ENCODE data around the gene TSPEAR. TPM values are rescaled to one million over a fixed set of nuclear protein-coding genes. Genes with fewer than 3 reads are reported as not detected.

TSPEAR gene
- total and polyA plus RNA-seq, 9 of the 15 experiments (the other 6 are each of a cell fraction or from before 2014, with no cell fraction given) = not detected

DNA sequence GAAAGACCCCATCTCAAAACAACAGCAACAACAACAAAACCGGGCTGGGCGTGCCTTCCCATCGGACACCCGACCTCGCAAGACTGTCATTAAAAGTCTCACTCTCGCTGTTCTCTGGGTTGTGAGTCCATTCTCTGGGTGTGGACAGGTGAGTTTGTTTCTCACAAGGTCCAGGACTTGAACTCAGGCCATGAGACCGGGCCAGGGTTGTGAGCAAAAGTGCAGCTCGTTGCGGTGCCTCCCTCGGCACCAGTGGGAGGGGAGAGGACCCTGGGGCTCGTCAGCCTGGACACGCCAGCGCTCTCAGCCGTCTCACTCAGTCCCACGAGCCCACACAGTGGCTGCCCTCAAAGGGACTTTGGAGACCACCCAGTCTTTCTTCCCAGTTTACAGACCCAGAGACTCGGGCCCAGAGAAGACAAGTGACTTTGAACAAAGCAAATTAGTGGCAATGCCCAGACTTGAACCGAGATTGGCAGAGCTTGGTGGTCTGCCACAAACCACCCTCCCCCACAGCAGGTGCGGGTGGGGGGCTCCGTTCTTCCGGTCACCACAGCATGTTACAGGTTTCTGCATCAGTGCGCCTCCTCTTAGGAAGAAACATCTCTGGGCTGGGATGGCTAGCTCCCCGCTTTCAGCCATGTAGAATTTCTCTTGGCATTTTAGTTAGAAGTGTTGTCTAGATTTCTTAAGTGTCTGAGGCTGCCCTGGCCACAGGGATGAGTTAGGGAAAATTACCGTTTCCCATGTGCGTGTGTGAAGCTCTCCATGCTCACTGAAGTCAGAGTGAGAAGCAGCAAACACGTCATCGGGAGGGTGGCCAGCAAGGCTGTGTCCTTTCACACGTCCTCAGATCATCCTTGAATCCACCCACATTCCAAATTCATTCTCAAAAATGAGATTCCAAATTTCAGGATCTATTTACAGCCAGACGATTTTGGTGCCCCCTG is 227.8 kb downstream of the TSPEAR start:
- Histone ChIP-seq H3K27ac (ENCODE audit: extremely low read depth, low read depth, low read length) (no peak overlapping the region), H3K4me1 (replicated peaks in 1 of 2; ENCODE audit: control insufficient read depth in 2 of 2, insufficient read depth in 2 of 2, low read length in 2 of 2) (peaks cover 0 to 16% of the 10 kb centered on the region in 2 experiments; a peak in 3 of 5 replicates), H3K9me1 (ENCODE audit: control insufficient read depth, insufficient read depth, low read length) (no peaks in the 10 kb centered on the region), H3K36me3 (ENCODE audit: control insufficient read depth, insufficient read depth, low read length) (no peaks in the 10 kb centered on the region), H2AFZ (ENCODE audit: low read depth, low read length) (no peak overlapping the region), H3K79me2 (ENCODE audit: control insufficient read depth, insufficient read depth, low read length) (no peaks in the 10 kb centered on the region), H3K9me3 (replicated peaks; ENCODE audit: control insufficient read depth, insufficient read depth, low read depth, low read length) (no peaks in the 10 kb centered on the region), H3K9ac (ENCODE audit: insufficient read depth in 1 of 2, low read depth in 2 of 2, low read length in 2 of 2) (0 out of 4 replicates have a peak overlapping the region, but pooled peaks of 1 of the 2 experiments have one; percentile 13), H3K27me3 (ENCODE audit: control insufficient read depth in 2 of 2, insufficient read depth in 2 of 2, low read length in 2 of 2) (peaks cover 11 to 36% of the 10 kb centered on the region in 2 experiments; a peak in 4 of 5 replicates), H3K4me3 (no peak overlapping the region), H4K20me1 (replicated peaks; ENCODE audit: control insufficient read depth, insufficient read depth, low read length) (no peaks in the 10 kb centered on the region), H3K4me2 (ENCODE audit: insufficient read depth, low read length) (no peak overlapping the region)
- no peak for ATAC-seq
- intact Hi-C loops (cut with micrococcal nuclease) = no loop called here
- TF ChIP-seq PPARD (CRISPR knock-in tag; IDR thresholded peaks at IDR 0.05) = no peak
- no peak for TF ChIP-seq ZNF124 (CRISPR knock-in tag; IDR thresholded peaks at IDR 0.05)
- TF ChIP-seq, protein P1, sequence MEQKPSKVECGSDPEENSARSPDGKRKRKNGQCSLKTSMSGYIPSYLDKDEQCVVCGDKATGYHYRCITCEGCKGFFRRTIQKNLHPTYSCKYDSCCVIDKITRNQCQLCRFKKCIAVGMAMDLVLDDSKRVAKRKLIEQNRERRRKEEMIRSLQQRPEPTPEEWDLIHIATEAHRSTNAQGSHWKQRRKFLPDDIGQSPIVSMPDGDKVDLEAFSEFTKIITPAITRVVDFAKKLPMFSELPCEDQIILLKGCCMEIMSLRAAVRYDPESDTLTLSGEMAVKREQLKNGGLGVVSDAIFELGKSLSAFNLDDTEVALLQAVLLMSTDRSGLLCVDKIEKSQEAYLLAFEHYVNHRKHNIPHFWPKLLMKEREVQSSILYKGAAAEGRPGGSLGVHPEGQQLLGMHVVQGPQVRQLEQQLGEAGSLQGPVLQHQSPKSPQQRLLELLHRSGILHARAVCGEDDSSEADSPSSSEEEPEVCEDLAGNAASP (IDR thresholded peaks at IDR 0.05) = no peak
- TF ChIP-seq ZNF79 (CRISPR knock-in tag; IDR thresholded peaks at IDR 0.05; ENCODE audit: low read depth) = no peak
- no peak for TF ChIP-seq IRF2 (CRISPR knock-in tag; IDR thresholded peaks at IDR 0.05)
- no peak for TF ChIP-seq POLR2A (conservative IDR thresholded peaks at IDR 0.05)
- TF ChIP-seq NR2C2 (CRISPR knock-in tag; IDR thresholded peaks at IDR 0.05) = no peak
- no peak for TF ChIP-seq NR2C2 (tag; IDR thresholded peaks at IDR 0.05)
- no peak for TF ChIP-seq TBP (optimal IDR thresholded peaks at IDR 0.05; ENCODE audit: low read depth, low read length)
- TF ChIP-seq CHCHD3 (CRISPR knock-in tag; IDR thresholded peaks at IDR 0.05) = no peak
- no peak for TF ChIP-seq KDM1A (IDR thresholded peaks at IDR 0.05)
- no peak for DNase-seq (ENCODE audit: extremely low read depth in 1 of 4, low spot score in 3 of 4)
- WGBS (ENCODE audit: insufficient coverage, low coverage, missing lambda C conversion rate) = 10% methylated on average over 26 of the region's 28 CpGs
- in situ Hi-C loops (cut with MboI) = no loop called here
- CTCF ChIA-PET (ENCODE audit: low intra/inter-chr PET ratio) = no interaction called here
- no peak for FAIRE-seq
- POLR2A ChIA-PET = interaction anchor here (0.5 to 1.4 kb wide), 2 partner anchors 11 to 123 kb away, joined by 3 read pairs; no protein-coding TSS in a partner anchor
- BruUV-seq (replicated peaks) = no TSS peak
